Measurements from ENCODE around the gene SLIT3. TPM values are rescaled to one million over a fixed set of nuclear protein-coding genes. Genes with fewer than 3 reads are reported as not detected.
A peak's percentile ranks its signal among the peaks of the same experiment; 100 is the strongest.

The SLIT3 gene
- total and polyA plus RNA-seq, 2 donors (not counting 3 experiments of a cell fraction or from before 2014, with no cell fraction given): 0.90 to 1.0 TPM

GRCh38 chr5:169350016-169350415 lies 49.1 kb upstream of the SLIT3 start:
- FAIRE-seq (peak; percentile 78), DNase-seq (ENCODE audit: low read depth, low spot score) (peak; percentile 67)
- H3K4me1 ChIP-seq (ENCODE audit: control insufficient read depth, extremely low read depth, insufficient read depth, low read length): peaks cover 57% of the 10 kb centered on the region
- no peak overlapping the region for H3K4me3 ChIP-seq (replicated peaks in 1 of 3; ENCODE audit: insufficient read depth in 1 of 3, low read depth in 1 of 3, low read length in 3 of 3)
- dilution Hi-C loops (cut with MboI; ENCODE audit: extremely low pct_ligation_motif_present, low sequenced_read_pairs): no loop called here
- CTCF ChIA-PET: interaction anchor here (1.4 to 1.6 kb wide), 2 partner anchors 12 to 47 kb away, joined by 3 to 4 read pairs; no protein-coding TSS in a partner anchor
- H3K27ac ChIP-seq (ENCODE audit: insufficient read depth, low read depth, low read length): peak overlapping the region; percentile 74
- H2AFZ ChIP-seq (ENCODE audit: low read depth, low read length): no peak overlapping the region
- H4K20me1 ChIP-seq (replicated peaks; ENCODE audit: control insufficient read depth, extremely low read depth, insufficient read depth, low read length): no peaks in the 10 kb centered on the region
- no TSS peak for BruUV-seq (replicated peaks)
- H3K79me2 ChIP-seq (ENCODE audit: control insufficient read depth, insufficient read depth, low read length): no peaks in the 10 kb centered on the region
- TF ChIP-seq POLR2AphosphoS5 (IDR thresholded peaks at IDR 0.05; ENCODE audit: insufficient read depth, low read depth, low read length) (peak; percentile 39), MAX (IDR thresholded peaks at IDR 0.05; ENCODE audit: insufficient read depth, insufficient read length) (no peak), GATA2 (IDR thresholded peaks at IDR 0.05; ENCODE audit: insufficient read depth, insufficient read length, low read depth, low read length) (peak; percentile 81), FOS (IDR thresholded peaks at IDR 0.05; ENCODE audit: borderline replicate concordance, insufficient read depth, low read length) (peak; percentile 60), JUN (IDR thresholded peaks at IDR 0.05; ENCODE audit: borderline replicate concordance, insufficient read depth, insufficient read length, low read depth) (peak; percentile 11)
- POLR2A ChIA-PET: no interaction called here
- no peaks in the 10 kb centered on the region for H3K9me1 ChIP-seq (replicated peaks; ENCODE audit: control insufficient read depth, extremely low read depth, insufficient read depth, low read length)
- H3K9me3 ChIP-seq (replicated peaks; ENCODE audit: control insufficient read depth, insufficient read depth, low read length): no peaks in the 10 kb centered on the region
- no peaks in the 10 kb centered on the region for H3K27me3 ChIP-seq (ENCODE audit: control insufficient read depth in 2 of 2, insufficient read depth in 2 of 2, low read length in 2 of 2)
- intact Hi-C loops (cut with micrococcal nuclease): loop anchor here (1.0 to 10.0 kb wide), 8 partner anchors 19 to 785 kb away; partner anchors contain the start of genes PANK3, SLIT3 and SPDL1
- peak overlapping the region; percentile 45 for H3K4me2 ChIP-seq (ENCODE audit: insufficient read depth, low read length)
- H3K36me3 ChIP-seq (ENCODE audit: control insufficient read depth in 2 of 2, extremely low read depth in 1 of 2, insufficient read depth in 2 of 2, low read length in 2 of 2): no peaks in the 10 kb centered on the region
- H3K9ac ChIP-seq (replicated peaks; ENCODE audit: extremely low read depth, insufficient read depth, low read length): no peak overlapping the region

- FAIRE-seq: peak; percentile 64
- no peaks in the 10 kb centered on the region for H4K20me1 ChIP-seq (replicated peaks; ENCODE audit: control insufficient read depth, extremely low read depth, insufficient read depth, low read length)
- H3K4me3 ChIP-seq (replicated peaks in 1 of 3; ENCODE audit: insufficient read depth in 1 of 3, low read depth in 1 of 3, low read length in 3 of 3): no peak overlapping the region
- DNase-seq (ENCODE audit: low read depth, low spot score): peak; percentile 40
- no peak overlapping the region for H3K9ac ChIP-seq (replicated peaks; ENCODE audit: extremely low read depth, insufficient read depth, low read length)
- dilution Hi-C loops (cut with MboI; ENCODE audit: extremely low pct_ligation_motif_present, low sequenced_read_pairs) (no loop called here), intact Hi-C loops (cut with micrococcal nuclease) (no loop called here)
- H3K4me1 ChIP-seq (ENCODE audit: control insufficient read depth, extremely low read depth, insufficient read depth, low read length): peaks cover 43% of the 10 kb centered on the region
- peaks cover 0 to 10% of the 10 kb centered on the region in 2 experiments for H3K27me3 ChIP-seq (ENCODE audit: control insufficient read depth in 2 of 2, insufficient read depth in 2 of 2, low read length in 2 of 2)
- peak overlapping the region; percentile 28 for H3K4me2 ChIP-seq (ENCODE audit: insufficient read depth, low read length)
- no peaks in the 10 kb centered on the region for H3K79me2 ChIP-seq (ENCODE audit: control insufficient read depth, insufficient read depth, low read length)
- peak overlapping the region; percentile 60 for H2AFZ ChIP-seq (ENCODE audit: low read depth, low read length)
- no peaks in the 10 kb centered on the region for H3K9me3 ChIP-seq (replicated peaks; ENCODE audit: control insufficient read depth, insufficient read depth, low read length)
- ChIA-PET CTCF (interaction anchor here (1.7 kb wide), 1 partner anchor 26 kb away, joined by 4 read pairs; no protein-coding TSS in a partner anchor), POLR2A (no interaction called here)
- no TSS peak for BruUV-seq (replicated peaks)
- H3K9me1 ChIP-seq (replicated peaks; ENCODE audit: control insufficient read depth, extremely low read depth, insufficient read depth, low read length): no peaks in the 10 kb centered on the region
- no peak overlapping the region for H3K27ac ChIP-seq (ENCODE audit: insufficient read depth, low read depth, low read length)
- H3K36me3 ChIP-seq (ENCODE audit: control insufficient read depth in 2 of 2, extremely low read depth in 1 of 2, insufficient read depth in 2 of 2, low read length in 2 of 2): no peaks in the 10 kb centered on the region
- TF ChIP-seq EZH2 (IDR thresholded peaks at IDR 0.05; ENCODE audit: borderline replicate concordance, low read depth, low read length, severe bottlenecking): no peak
- no peak for TF ChIP-seq GATA2 (IDR thresholded peaks at IDR 0.05; ENCODE audit: insufficient read depth, insufficient read length, low read depth, low read length)
- no peak for TF ChIP-seq CTCF (IDR thresholded peaks at IDR 0.05; ENCODE audit: extremely low read depth in 1 of 2, insufficient read depth in 1 of 2, low read depth in 1 of 2, low read length in 2 of 2)
- no peak for TF ChIP-seq POLR2AphosphoS5 (IDR thresholded peaks at IDR 0.05; ENCODE audit: insufficient read depth, low read depth, low read length)
- no peak for TF ChIP-seq MYC (IDR thresholded peaks at IDR 0.05; ENCODE audit: low read depth, low read length)
- TF ChIP-seq JUN (IDR thresholded peaks at IDR 0.05; ENCODE audit: borderline replicate concordance, insufficient read depth, insufficient read length, low read depth): no peak
- TF ChIP-seq POLR2A (IDR thresholded peaks at IDR 0.05; ENCODE audit: low read depth, low read length): no peak
Observed at GRCh38 chr5:169347786-169348185, 46.8 kb upstream of the SLIT3 start.
